HEK293T (cell line): ENCODE data around the gene MTO1.
"Not testable (repeated sequence)": the region's sequence is repeated elsewhere in the genome, so short reads cannot be mapped to it uniquely, and the experiment has no call there.

Experiments
- CTCF ChIA-PET: fragments of 350-600 bp; formaldehyde crosslinking; extraction: SDS; loops from one replicate; lab custom pipeline; 2021; ENCODE audit warnings: antibody characterized with exemption, inconsistent platforms; lab: Yijun Ruan, JAX
- POLR2A ChIA-PET: fragments of 350-600 bp; formaldehyde crosslinking; extraction: SDS; loops from one replicate; lab custom pipeline; 2020; ENCODE audit warnings: antibody characterized with exemption, inconsistent platforms; lab: Yijun Ruan, JAX
- DNase-seq: peaks from one replicate; pipeline ENCODE4 v3.0.0; 2012; ENCODE audit warnings: mixed read lengths; ENCODE audit errors: extremely low spot score
- ARNT ChIP-seq: fragments of 450-650 bp; IDR thresholded peaks from 2 replicates; pipeline ENCODE4 v1.6.1; 2017; ENCODE audit warnings: mild to moderate bottlenecking
- BHLHE40 ChIP-seq: fragments of 450-650 bp; IDR thresholded peaks from 2 replicates; pipeline ENCODE4 v1.6.1; 2016; ENCODE audit warnings: mild to moderate bottlenecking, moderate library complexity, borderline replicate concordance
- CTBP1 ChIP-seq: fragments of 450-650 bp; IDR thresholded peaks from 2 replicates; pipeline ENCODE4 v1.6.1; 2016; ENCODE audit warnings: borderline replicate concordance
- ELF4 ChIP-seq: fragments of 450-650 bp; IDR thresholded peaks from 2 replicates; pipeline ENCODE4 v1.6.1; 2017; ENCODE audit warnings: antibody characterized with exemption
- FOXA1 ChIP-seq: fragments of 450-650 bp; IDR thresholded peaks from 2 replicates; pipeline ENCODE4 v1.6.1; 2016; ENCODE audit warnings: mild to moderate bottlenecking
- FOXK2 ChIP-seq: fragments of 450-650 bp; IDR thresholded peaks from 2 replicates; pipeline ENCODE4 v1.6.1; 2016; ENCODE audit warnings: mild to moderate bottlenecking
- FOXM1 ChIP-seq: fragments of 450-650 bp; IDR thresholded peaks from 2 replicates; pipeline ENCODE4 v1.6.1; 2017; ENCODE audit warnings: mild to moderate bottlenecking, borderline replicate concordance
- HDGF ChIP-seq: fragments of 450-650 bp; IDR thresholded peaks from 2 replicates; pipeline ENCODE4 v1.6.1; 2017; ENCODE audit warnings: antibody characterized with exemption, borderline replicate concordance
- L3MBTL2 ChIP-seq: fragments of 450-650 bp; conservative IDR thresholded peaks from 2 replicates; pipeline ENCODE4 v1.6.1; 2016; ENCODE audit warnings: mild to moderate bottlenecking
- LEF1 ChIP-seq: fragments of 450-650 bp; IDR thresholded peaks from 2 replicates; pipeline ENCODE4 v1.6.1; 2017; ENCODE audit warnings: mild to moderate bottlenecking, borderline replicate concordance
- NFRKB ChIP-seq: fragments of 450-650 bp; IDR thresholded peaks from 2 replicates; pipeline ENCODE4 v1.6.1; 2016; ENCODE audit warnings: mild to moderate bottlenecking, moderate library complexity
- PKNOX1 ChIP-seq: fragments of 450-650 bp; IDR thresholded peaks from 2 replicates; pipeline ENCODE4 v1.6.1; 2016
- SP1 ChIP-seq: fragments of 450-650 bp; IDR thresholded peaks from 2 replicates; pipeline ENCODE4 v1.6.1; 2017
- SUZ12 ChIP-seq: fragments of 450-650 bp; IDR thresholded peaks from 2 replicates; pipeline ENCODE4 v1.6.1; 2016; ENCODE audit warnings: mild to moderate bottlenecking
- TARDBP ChIP-seq: fragments of 450-650 bp; IDR thresholded peaks from 2 replicates; pipeline ENCODE4 v1.6.1; 2016
- ZNF384 ChIP-seq: fragments of 450-650 bp; IDR thresholded peaks from 2 replicates; pipeline ENCODE4 v1.6.1; 2016

Gene MTO1

GRCh38 chr6:73497915-73498314 lies 36.4 kb downstream of the MTO1 start:
- CTCF ChIA-PET: no interaction called here
- TF ChIP-seq SUZ12: no peak
- TF ChIP-seq BHLHE40: no peak
- TF ChIP-seq PKNOX1: no peak
- TF ChIP-seq FOXM1: no peak
- no peak for TF ChIP-seq NFRKB
- no peak for TF ChIP-seq FOXA1
- TF ChIP-seq FOXK2: no peak
- no peak for TF ChIP-seq HDGF
- no peak for TF ChIP-seq TARDBP
- TF ChIP-seq SP1: no peak
- no peak for TF ChIP-seq ARNT
- DNase-seq: no peak
- POLR2A ChIA-PET: interaction anchor here (0.8 to 2.2 kb wide), 2 partner anchors 25 to 36 kb away, joined by 3 to 7 read pairs; partner anchors contain the start of gene MTO1

- ChIA-PET POLR2A (interaction anchor here (1.4 to 1.7 kb wide), 2 partner anchors 10 to 18 kb away, joined by 4 read pairs; partner anchors contain the start of gene EEF1A1), CTCF (no interaction called here)
- no peak for DNase-seq
- no peak for TF ChIP-seq HDGF
- TF ChIP-seq ARNT: no peak
- TF ChIP-seq TARDBP: no peak
- no peak for TF ChIP-seq FOXK2
- TF ChIP-seq BHLHE40: no peak
- no peak for TF ChIP-seq SP1
- no peak for TF ChIP-seq CTBP1
- TF ChIP-seq FOXM1: no peak
These were observed 41.7 kb downstream of the MTO1 start for GRCh38 chr6:73503027-73503772.

GRCh38 chr6:73504160-73504559 lies 42.6 kb downstream of the MTO1 start:
- POLR2A ChIA-PET: interaction anchor here (1.7 kb wide), 1 partner anchor 9 kb away, joined by 4 read pairs; no protein-coding TSS in a partner anchor
- no peak for DNase-seq
- TF ChIP-seq ZNF384: no peak
- no peak for TF ChIP-seq PKNOX1
- TF ChIP-seq ELF4: no peak
- TF ChIP-seq FOXA1: no peak
- no peak for TF ChIP-seq HDGF
- no peak for TF ChIP-seq BHLHE40
- TF ChIP-seq CTBP1: no peak
- TF ChIP-seq TARDBP: no peak
- TF ChIP-seq NFRKB: no peak
- TF ChIP-seq FOXM1: no peak
- TF ChIP-seq SUZ12: no peak
- no peak for TF ChIP-seq LEF1
- TF ChIP-seq ARNT: no peak
- TF ChIP-seq L3MBTL2: no peak
- CTCF ChIA-PET: no interaction called here

GRCh38 chr6:73505142-73505541 lies 43.6 kb downstream of the MTO1 start:
- ChIA-PET CTCF (no interaction called here), POLR2A (interaction anchor here (0.8 kb wide), 1 partner anchor 9 kb away, joined by 3 read pairs; no protein-coding TSS in a partner anchor)
- no peak for DNase-seq
- TF ChIP-seq NFRKB: no peak
- TF ChIP-seq ARNT: no peak
- no peak for TF ChIP-seq SUZ12
- no peak for TF ChIP-seq SP1
- no peak for TF ChIP-seq LEF1
- no peak for TF ChIP-seq CTBP1
- no peak for TF ChIP-seq BHLHE40
- no peak for TF ChIP-seq ELF4
- no peak for TF ChIP-seq FOXA1
- TF ChIP-seq FOXM1: no peak
- no peak for TF ChIP-seq PKNOX1
- no peak for TF ChIP-seq L3MBTL2
- TF ChIP-seq ZNF384: no peak
- TF ChIP-seq HDGF: no peak
- no peak for TF ChIP-seq FOXK2
- no peak for TF ChIP-seq TARDBP

GRCh38 chr6:73505705-73506104 lies 44.2 kb downstream of the MTO1 start:
- POLR2A ChIA-PET, CTCF ChIA-PET, DNase-seq: not testable (repeated sequence)

GRCh38 chr6:73506246-73506645 lies 44.7 kb downstream of the MTO1 start:
- DNase-seq: no peak
- CTCF ChIA-PET: no interaction called here
- no peak for TF ChIP-seq NFRKB
- no peak for TF ChIP-seq BHLHE40
- TF ChIP-seq PKNOX1: no peak
- no peak for TF ChIP-seq L3MBTL2
- POLR2A ChIA-PET: no interaction called here
